SK-N-SH (cell line): Measurements from ENCODE around the gene SYNJ2. TPM values are rescaled to one million over a fixed set of nuclear protein-coding genes. Genes with fewer than 3 reads are reported as not detected.

ENCODE experiments used
- CTCF ChIA-PET: fragments of 300-600, 350-600 bp; formaldehyde crosslinking; extraction: SDS; loops from one replicate; lab custom pipeline; 2021; lab: Yijun Ruan, JAX
- POLR2A ChIA-PET: fragments of 350-600 bp; sonication (Branson Sonifier 250); formaldehyde crosslinking; extraction: SDS; loops from one replicate; lab custom pipeline; 2020; ENCODE audit warnings: antibody characterized with exemption, inconsistent platforms; lab: Yijun Ruan, JAX
- DNase-seq: peaks from one replicate; pipeline ENCODE4 v3.0.0; 2012
- H2AFZ ChIP-seq: fragments of 200-600 bp; sonication (generic); 2 replicates; pipeline ENCODE4 v1.8.1; 2016; ENCODE audit warnings: antibody characterized with exemption, mild to moderate bottlenecking, low read depth
- H3F3A ChIP-seq: fragments of 200-600 bp; sonication (generic); replicated peaks from 2 replicates; pipeline ENCODE3; 2016; ENCODE audit warnings: antibody characterized with exemption, mild to moderate bottlenecking; ENCODE audit not compliant: insufficient read depth
- H3K27ac ChIP-seq, 2 experiments: fragments of 200-500 bp in 1 of 2; fragments of 200-600 bp in 1 of 2; sonication (Bioruptor generic) in 1 of 2; sonication (generic), shearing (Covaris generic) in 1 of 2; 2 replicates each; pipeline versions ENCODE4 v1.5.1 to v1.6.1; 2014 to 2016; ENCODE audit warnings: low read depth in 2 of 2, inconsistent platforms in 1 of 2, low read length in 1 of 2, mild to moderate bottlenecking in 1 of 2, mixed read lengths in 1 of 2
- H3K27me3 ChIP-seq: fragments of 200-600 bp; sonication (generic), shearing (Covaris generic); 2 replicates; pipeline ENCODE4 v1.6.1; 2016; ENCODE audit warnings: mixed run types; ENCODE audit not compliant: insufficient read depth
- H3K36me3 ChIP-seq, 2 experiments: fragments of 200-500 bp in 1 of 2; fragments of 200-600 bp in 1 of 2; sonication (Bioruptor generic) in 1 of 2; sonication (generic) in 1 of 2; replicated peaks in 1 of 2; 2 replicates each; pipeline versions ENCODE3 to v1.5.1; 2014 to 2016; ENCODE audit warnings: low read length in 1 of 2, mild to moderate bottlenecking in 1 of 2; ENCODE audit not compliant: insufficient read depth in 2 of 2, control insufficient read depth in 1 of 2
- H3K4me1 ChIP-seq, 2 experiments: fragments of 200-500 bp in 1 of 2; fragments of 200-600 bp in 1 of 2; sonication (Bioruptor generic) in 1 of 2; sonication (generic), shearing (Covaris generic) in 1 of 2; 2 replicates each; pipeline versions ENCODE4 v1.5.1 to v1.6.1; 2014 to 2016; ENCODE audit warnings: low read depth in 1 of 2, low read length in 1 of 2, mixed run types in 1 of 2; ENCODE audit not compliant: insufficient read depth in 2 of 2, control insufficient read depth in 1 of 2
- H3K4me2 ChIP-seq: fragments of 200-600 bp; sonication (generic), shearing (Covaris generic); 2 replicates; pipeline ENCODE4 v1.6.1; 2017; ENCODE audit warnings: mixed run types
- H3K4me3 ChIP-seq, 2 experiments: fragments of 200-500 bp in 1 of 2; fragments of 200-600 bp in 1 of 2; sonication (Bioruptor generic) in 1 of 2; sonication (generic), shearing (Covaris generic) in 1 of 2; 2 replicates each; pipeline versions ENCODE4 v1.5.1 to v1.8.1; 2014 to 2016; ENCODE audit warnings: low read depth in 2 of 2, inconsistent platforms in 1 of 2, low read length in 1 of 2, mild to moderate bottlenecking in 1 of 2, mixed read lengths in 1 of 2, moderate library complexity in 1 of 2
- H3K79me2 ChIP-seq: fragments of 200-600 bp; sonication (generic); 2 replicates; pipeline ENCODE4 v1.8.1; 2017; ENCODE audit warnings: mild to moderate bottlenecking; ENCODE audit not compliant: insufficient read depth
- H3K9ac ChIP-seq: fragments of 200-600 bp; sonication (generic); 2 replicates; pipeline ENCODE4 v1.6.1; 2017; ENCODE audit warnings: mixed run types
- H3K9me2 ChIP-seq: fragments of 200-600 bp; sonication (generic); 2 replicates; pipeline ENCODE4 v1.6.1; 2017; ENCODE audit warnings: mixed run types
- H3K9me3 ChIP-seq: fragments of 200-600 bp; sonication (generic); 2 replicates; pipeline ENCODE4 v1.6.1; 2017; ENCODE audit warnings: mixed run types, mild to moderate bottlenecking, moderate library complexity
- H4K20me1 ChIP-seq: fragments of 200-600 bp; sonication (generic); 2 replicates; pipeline ENCODE4 v1.6.1; 2017; ENCODE audit warnings: mild to moderate bottlenecking, mixed run types; ENCODE audit not compliant: insufficient read depth
- CHD2 ChIP-seq: fragments of 150-350 bp; IDR thresholded peaks from 2 replicates; pipeline ENCODE4 v1.6.1; 2018; ENCODE audit warnings: low read length; ENCODE audit not compliant: partially characterized antibody
- CTCF ChIP-seq: fragments of 200-600 bp; sonication (generic); IDR thresholded peaks from 2 replicates; pipeline ENCODE4 v1.6.1; 2017; ENCODE audit warnings: antibody characterized with exemption, mild to moderate bottlenecking, moderate library complexity
- EP300 ChIP-seq, 2 experiments: IDR thresholded peaks; 2 replicates each; pipeline versions ENCODE4 v1.4.0 to v1.6.1; 2012; ENCODE audit warnings: borderline replicate concordance in 1 of 2, low read depth in 1 of 2, low read length in 1 of 2
- FOSL2 ChIP-seq: IDR thresholded peaks from 2 replicates; pipeline ENCODE4 v1.4.0; 2012; ENCODE audit warnings: low read depth, mild to moderate bottlenecking, moderate library complexity, borderline replicate concordance
- GABPA ChIP-seq: IDR thresholded peaks from 2 replicates; pipeline ENCODE4 v1.4.0; 2012; ENCODE audit warnings: low read depth, mild to moderate bottlenecking
- IRF3 ChIP-seq: fragments of 150-350 bp; IDR thresholded peaks from 2 replicates; pipeline ENCODE4 v1.6.1; 2016; ENCODE audit warnings: mild to moderate bottlenecking, low read depth, low read length
- JUND ChIP-seq: IDR thresholded peaks from 2 replicates; pipeline ENCODE4 v1.4.0; 2012
- MAX ChIP-seq: IDR thresholded peaks from 2 replicates; pipeline ENCODE4 v1.4.0; 2012; ENCODE audit warnings: low read depth
- PBX3 ChIP-seq: IDR thresholded peaks from 2 replicates; pipeline ENCODE4; 2012
- RAD21 ChIP-seq: IDR thresholded peaks from 2 replicates; pipeline ENCODE4 v1.6.1; 2012; ENCODE audit warnings: mild to moderate bottlenecking, low read length
- TAF1 ChIP-seq: IDR thresholded peaks from 2 replicates; pipeline ENCODE4 v1.6.1; 2012; ENCODE audit warnings: low read depth, mild to moderate bottlenecking, low read length, moderate library complexity, borderline replicate concordance
- TCF12 ChIP-seq: IDR thresholded peaks from 2 replicates; pipeline ENCODE4 v1.4.0; 2012
- TEAD4 ChIP-seq: IDR thresholded peaks from 2 replicates; pipeline ENCODE4 v1.4.0; 2012; ENCODE audit warnings: mild to moderate bottlenecking, borderline replicate concordance; ENCODE audit not compliant: insufficient read depth
- USF1 ChIP-seq: IDR thresholded peaks from 2 replicates; pipeline ENCODE4 v1.4.0; 2012; ENCODE audit warnings: low read depth, borderline replicate concordance
- USF2 ChIP-seq: fragments of 150-350 bp; IDR thresholded peaks from 2 replicates; pipeline ENCODE4 v1.6.1; 2017; ENCODE audit warnings: antibody characterized with exemption, low read length, low read depth, borderline replicate concordance
- YY1 ChIP-seq: IDR thresholded peaks from 2 replicates; pipeline ENCODE4 v1.4.0; 2012; ENCODE audit warnings: low read depth, mild to moderate bottlenecking
- ZBTB33 ChIP-seq: IDR thresholded peaks from 2 replicates; pipeline ENCODE4 v1.4.0; 2012; ENCODE audit warnings: low read depth, borderline replicate concordance
- WGBS: methylation state at CpG from one replicate; pipeline ENCODE4 v1.1.6; 2017; ENCODE audit warnings: low lambda C conversion rate; 5-methylcytosine and 5-hydroxymethylcytosine counted together
- polyA plus RNA-seq, 3 experiments: library from polyadenylated mRNA; depleted of rRNA; stranded (reverse); fragments of >200 nt; gene quantifications; 2 replicates each; pipeline ENCODE4 v1.2.3, GENCODE V29; 2012

Gene SYNJ2
- polyA plus RNA-seq, 1 of the 3 experiments (the other 2 are of a cell fraction) = 40.0 TPM

- POLR2A ChIA-PET = no interaction called here
- no peak overlapping the region for H2AFZ ChIP-seq
- 98% methylated on average over 19 of the region's 19 CpGs for WGBS
- H3K9ac ChIP-seq = no peak overlapping the region
- peaks cover 100% of the 10 kb centered on the region for H3K79me2 ChIP-seq
- no peak for TF ChIP-seq TAF1
- TF ChIP-seq PBX3 = no peak
- TF ChIP-seq YY1 = no peak
- TF ChIP-seq TEAD4 = no peak
- TF ChIP-seq, all 33 proteins: peak for 0
- no peaks in the 10 kb centered on the region for H3K9me3 ChIP-seq
- DNase-seq = no peak
- no peaks in the 10 kb centered on the region for H3K36me3 ChIP-seq
- no peaks in the 10 kb centered on the region for H3K27me3 ChIP-seq
- H3K9me2 ChIP-seq = no peaks in the 10 kb centered on the region
- no peaks in the 10 kb centered on the region for H4K20me1 ChIP-seq
- peaks cover 23 to 41% of the 10 kb centered on the region in 2 experiments; a peak in 3 of 4 replicates for H3K4me1 ChIP-seq
- H3K27ac ChIP-seq = peak overlapping the region in 1 of 2 experiments; percentile 88; a peak in 1 of 4 replicates
- H3F3A ChIP-seq = peaks cover 15% of the 10 kb centered on the region
- no peak overlapping the region for H3K4me2 ChIP-seq
- no peak overlapping the region for H3K4me3 ChIP-seq
- CTCF ChIA-PET = interaction anchor here (0.7 to 2.8 kb wide), 3 partner anchors 15 to 61 kb away, joined by 3 to 11 read pairs (median 3); no protein-coding TSS in a partner anchor
Observed at GRCh38 chr6:158010591-158011477, 29.2 kb downstream of the SYNJ2 start.

- no peak overlapping the region for H3K9ac ChIP-seq
- no peaks in the 10 kb centered on the region for H3K9me3 ChIP-seq
- H3K4me1 ChIP-seq = peaks cover 23 to 41% of the 10 kb centered on the region in 2 experiments; a peak in 3 of 4 replicates
- peaks cover 15% of the 10 kb centered on the region for H3F3A ChIP-seq
- H3K9me2 ChIP-seq = no peaks in the 10 kb centered on the region
- no peaks in the 10 kb centered on the region for H3K27me3 ChIP-seq
- no peak for DNase-seq
- WGBS = 88% methylated on average over 6 of the region's 6 CpGs
- POLR2A ChIA-PET = no interaction called here
- CTCF ChIA-PET = interaction anchor here (0.7 to 0.8 kb wide), 2 partner anchors 14 to 21 kb away, joined by 3 read pairs; no protein-coding TSS in a partner anchor
- peaks cover 100% of the 10 kb centered on the region for H3K79me2 ChIP-seq
- no peak overlapping the region for H3K4me3 ChIP-seq
- H3K4me2 ChIP-seq = no peak overlapping the region
- no peaks in the 10 kb centered on the region for H3K36me3 ChIP-seq
- no peak overlapping the region for H2AFZ ChIP-seq
- H4K20me1 ChIP-seq = no peaks in the 10 kb centered on the region
- no peak overlapping the region for H3K27ac ChIP-seq
- TF ChIP-seq RAD21 (no peak), TCF12 (no peak), ZBTB33 (no peak), EP300 (IDR thresholded peaks at IDR 0.05; ENCODE audit: borderline replicate concordance in 1 of 2, low read depth in 1 of 2, low read length in 1 of 2) (no peak), MAX (no peak), USF1 (no peak), GABPA (no peak), JUND (no peak), CTCF (no peak), FOSL2 (no peak), IRF3 (no peak), USF2 (no peak), CHD2 (no peak)
Observed at GRCh38 chr6:158011478-158011920, 29.8 kb downstream of the SYNJ2 start.
